NCI-H2029 (cell line): ENCODE measurements around the gene FCRL3.
"Not testable (repeated sequence)": the region's sequence is repeated elsewhere in the genome, so short reads cannot be mapped to it uniquely, and the experiment has no call there.

Source experiments
- DNase-seq: peaks from one replicate; lab custom pipeline; 2025; lab: John Stamatoyannopoulos, UW

Gene FCRL3

GRCh38 chr1:157700732-157701131 lies at the start of gene FCRL3:
TSS of gene FCRL3 (minus strand) at chr1:157700769. CDS start at chr1:157700489, 280 bp downstream.
- DNase-seq = no peak

GRCh38 chr1:157748262-157748817 lies 47.8 kb upstream of the FCRL3 start:
- no peak for DNase-seq

GRCh38 chr1:157739229-157739901 lies 38.8 kb upstream of the FCRL3 start:
- DNase-seq = no peak

GRCh38 chr1:157735991-157736390 lies 35.4 kb upstream of the FCRL3 start:
- not testable (repeated sequence) for DNase-seq

- DNase-seq = no peak
Observed at GRCh38 chr1:157734321-157734720, 33.8 kb upstream of the FCRL3 start.

GRCh38 chr1:157732755-157733154 lies 32.2 kb upstream of the FCRL3 start:
- DNase-seq = no peak

GRCh38 chr1:157725221-157725577 lies 24.6 kb upstream of the FCRL3 start:
- DNase-seq = no peak

GRCh38 chr1:157724537-157725220 lies 24.1 kb upstream of the FCRL3 start:
- no peak for DNase-seq

GRCh38 chr1:157723157-157723556 lies 22.6 kb upstream of the FCRL3 start:
- no peak for DNase-seq

GRCh38 chr1:157721985-157722384 lies 21.4 kb upstream of the FCRL3 start:
- no peak for DNase-seq

GRCh38 chr1:157715736-157716135 lies 15.2 kb upstream of the FCRL3 start:
- DNase-seq = no peak

GRCh38 chr1:157711802-157712201 lies 11.2 kb upstream of the FCRL3 start:
- no peak for DNase-seq

- no peak for DNase-seq
Observed at GRCh38 chr1:157704878-157705277, 4.3 kb upstream of the FCRL3 start.

GRCh38 chr1:157703981-157704380 lies 3.4 kb upstream of the FCRL3 start:
- no peak for DNase-seq

GRCh38 chr1:157702308-157702825 lies 1.8 kb upstream of the FCRL3 start:
- no peak for DNase-seq

- no peak for DNase-seq
Observed at GRCh38 chr1:157700305-157700704, 264 bp downstream of the FCRL3 start.

GRCh38 chr1:157697781-157698569 lies 2.6 kb downstream of the FCRL3 start:
- no peak for DNase-seq

GRCh38 chr1:157696966-157697628 lies 3.5 kb downstream of the FCRL3 start:
- DNase-seq = no peak

- DNase-seq = no peak
Observed at GRCh38 chr1:157695417-157695816, 5.2 kb downstream of the FCRL3 start.

GRCh38 chr1:157691285-157691920 lies 9.2 kb downstream of the FCRL3 start:
- DNase-seq = peak; percentile 25

GRCh38 chr1:157682710-157683437 lies 17.7 kb downstream of the FCRL3 start:
- DNase-seq = peak; percentile 8
